Colon (tissue), 2 donors: ENCODE data around the gene UBE3D.
"Not testable (repeated sequence)": the region's sequence is repeated elsewhere in the genome, so short reads cannot be mapped to it uniquely, and the experiment has no call there.

Experiments used
- FAIRE-seq: peaks from 2 replicates; lab custom pipeline; 2012; peaks lifted over from hg19 to GRCh38; lab: Jason Lieb, UNC
- donor health status: control.
- donor health status: control.

UBE3D gene

DNA sequence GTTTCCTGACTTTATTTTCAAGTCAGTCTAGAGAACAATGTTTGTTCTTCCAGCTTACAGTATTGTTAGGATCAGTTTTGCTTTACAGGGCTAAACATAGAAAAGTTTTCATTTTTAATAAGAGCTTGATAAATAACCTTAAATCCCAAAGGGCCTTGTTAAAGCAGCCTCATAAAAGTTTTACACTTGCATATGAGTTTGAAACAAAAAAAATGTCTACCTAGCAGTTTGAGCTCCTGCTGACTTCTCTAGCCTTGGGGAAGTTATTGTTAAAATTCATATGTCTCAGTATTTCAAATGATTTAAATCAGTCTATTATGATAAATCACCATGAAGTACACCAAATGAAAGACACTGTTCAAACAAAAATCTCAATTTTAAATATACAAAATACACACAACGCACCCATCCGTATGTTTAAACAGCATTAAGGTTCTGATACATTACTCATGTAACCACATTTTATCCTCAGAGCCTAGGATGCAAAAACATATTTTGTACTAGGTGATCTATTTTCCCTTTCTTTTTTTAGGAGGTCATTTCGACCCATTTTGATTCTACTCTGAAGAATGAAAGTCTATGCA lies 87.2 kb downstream of the UBE3D start:
- FAIRE-seq = no peak

DNA sequence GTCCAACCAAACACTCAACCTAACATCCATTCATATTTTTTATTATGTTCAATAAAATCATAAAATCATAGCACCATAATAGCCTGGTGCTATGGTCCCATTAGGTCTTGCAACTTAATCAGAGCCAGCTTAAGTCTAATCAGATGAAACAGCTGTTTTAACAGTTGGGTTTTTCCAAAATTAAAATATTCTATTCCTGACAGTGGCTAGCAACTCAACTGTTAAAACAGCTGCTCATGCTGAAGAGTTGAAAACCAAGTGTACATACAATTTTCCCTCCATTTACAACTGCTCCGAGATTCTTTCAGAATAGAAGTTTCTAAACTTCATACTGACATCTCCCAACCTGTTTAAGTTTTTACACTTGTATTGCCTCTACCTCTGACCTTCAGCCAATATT lies 89.5 kb downstream of the UBE3D start:
- no peak for FAIRE-seq

DNA sequence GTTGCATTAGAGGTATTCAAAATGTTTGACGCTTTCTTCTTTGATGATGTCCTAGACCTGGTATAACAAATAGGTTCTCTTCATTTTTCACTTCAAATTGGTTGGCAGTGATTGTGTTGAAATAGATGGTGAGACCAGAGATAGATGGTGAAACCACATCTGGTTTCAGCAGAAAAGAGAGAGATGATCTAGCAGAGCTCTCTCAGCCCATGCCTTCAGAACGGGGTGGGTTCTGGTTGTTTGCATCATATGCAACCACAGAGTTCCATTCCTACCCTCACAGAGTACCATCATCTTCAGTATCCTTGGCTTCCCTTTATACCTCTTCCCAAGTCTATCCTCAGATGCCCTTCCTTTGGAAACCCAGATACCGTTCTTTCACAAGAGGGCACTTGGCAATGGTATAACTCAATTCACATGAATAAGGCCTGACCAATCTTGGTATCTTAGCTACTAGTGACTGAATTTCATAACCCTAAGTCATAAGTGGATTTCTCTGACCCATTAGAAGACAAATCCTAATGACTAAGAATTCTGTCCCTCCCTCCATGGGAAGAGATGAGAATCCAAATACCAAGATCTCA lies 93.7 kb downstream of the UBE3D start:
- FAIRE-seq = no peak

DNA sequence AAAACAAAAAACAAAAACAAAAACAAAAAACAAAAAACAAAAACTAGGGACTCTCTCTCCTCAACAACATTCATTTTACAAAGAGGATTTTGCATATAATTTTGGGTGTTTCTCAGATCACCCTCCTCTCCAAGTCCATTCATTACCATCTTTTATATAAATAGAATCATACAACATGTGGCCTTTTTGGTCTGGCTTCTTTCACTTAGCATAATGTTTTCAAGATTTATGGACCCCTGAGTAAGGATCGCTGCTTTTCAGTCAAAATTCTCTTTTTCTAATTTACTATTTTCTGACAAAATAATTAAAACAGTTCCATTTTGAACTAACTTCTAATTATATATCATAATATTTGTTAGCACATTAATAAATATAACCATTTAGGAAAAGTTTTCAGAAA lies 94.8 kb downstream of the UBE3D start:
- no peak for FAIRE-seq

DNA sequence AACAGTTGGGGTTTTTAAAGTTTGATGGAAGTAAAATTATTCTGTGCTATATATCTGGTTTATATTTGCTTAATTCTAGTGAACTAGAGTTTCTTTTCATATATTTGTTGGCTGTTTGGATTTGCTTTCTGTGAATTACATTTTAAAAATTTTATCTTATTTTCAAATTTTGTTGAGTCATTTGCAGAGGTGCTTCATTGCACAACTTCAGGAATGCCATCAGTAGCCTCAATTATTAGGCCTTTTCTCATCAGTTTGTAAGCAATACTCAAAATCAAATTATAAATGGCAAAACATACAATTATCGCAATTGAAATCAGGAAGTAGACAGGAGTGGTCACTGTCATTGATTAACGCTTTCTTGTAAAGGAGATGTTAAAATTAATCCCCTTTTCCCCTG lies 96.9 kb downstream of the UBE3D start:
- FAIRE-seq = no peak

DNA sequence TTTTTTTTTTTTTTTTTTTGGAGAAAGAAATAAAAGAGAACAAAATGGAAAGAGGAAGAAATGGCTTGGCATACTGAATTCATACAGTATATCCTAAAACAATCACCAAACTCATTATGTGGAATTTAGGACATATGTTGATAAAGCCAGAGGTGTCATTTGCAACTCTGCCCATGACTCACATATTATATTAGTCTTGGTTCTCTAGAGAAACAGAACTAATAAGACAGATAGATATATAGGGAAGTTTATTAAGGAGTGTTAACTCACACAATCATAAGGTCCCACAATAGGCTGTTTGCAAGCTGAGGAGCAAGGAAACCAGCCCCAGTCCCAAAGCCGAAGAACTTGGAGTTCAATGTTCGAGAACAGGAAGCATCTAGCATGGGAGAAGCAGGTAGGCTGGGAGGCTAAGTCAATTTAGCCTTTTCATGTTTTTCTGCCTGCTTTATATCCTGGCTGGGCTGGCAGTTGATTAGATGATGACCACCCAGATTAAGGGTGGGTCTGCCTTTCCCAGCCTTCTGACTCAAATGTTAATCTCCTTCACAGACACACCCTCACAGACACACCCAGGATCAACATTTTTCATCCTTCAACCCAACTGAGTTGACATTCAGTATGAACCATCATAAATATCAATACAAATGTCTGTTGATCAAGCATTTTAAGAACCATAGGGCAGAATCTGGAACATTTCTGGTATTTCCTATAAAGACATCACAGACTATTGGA lies 102.3 kb downstream of the UBE3D start:
- no peak for FAIRE-seq

DNA sequence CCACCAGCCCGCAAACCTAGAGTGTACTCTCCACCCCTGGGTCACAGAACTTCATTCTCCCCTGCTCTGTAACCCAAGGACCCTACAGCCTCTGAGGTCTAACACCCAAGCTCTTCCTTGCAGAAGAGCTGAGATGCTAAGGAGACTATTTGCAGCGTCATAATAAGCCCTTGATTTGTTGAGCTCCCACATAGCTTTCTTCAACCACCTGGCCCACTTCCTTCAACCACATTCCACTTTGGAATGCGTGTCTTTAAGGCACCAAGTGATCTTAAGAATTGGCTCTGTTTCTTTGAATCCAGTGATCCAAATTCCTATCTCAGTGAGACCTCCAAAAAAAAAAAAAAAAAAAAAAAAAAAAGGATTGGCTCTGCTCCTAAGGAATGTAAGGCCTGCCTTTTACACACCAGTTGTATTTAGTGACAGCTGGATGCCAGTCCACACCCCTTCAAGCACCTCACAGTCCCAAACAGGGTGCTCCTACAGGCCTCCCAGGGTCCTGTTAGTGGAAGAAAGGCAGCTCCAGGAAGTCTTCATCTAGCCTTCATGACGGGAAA lies 106.2 kb downstream of the UBE3D start:
- no peak for FAIRE-seq

DNA sequence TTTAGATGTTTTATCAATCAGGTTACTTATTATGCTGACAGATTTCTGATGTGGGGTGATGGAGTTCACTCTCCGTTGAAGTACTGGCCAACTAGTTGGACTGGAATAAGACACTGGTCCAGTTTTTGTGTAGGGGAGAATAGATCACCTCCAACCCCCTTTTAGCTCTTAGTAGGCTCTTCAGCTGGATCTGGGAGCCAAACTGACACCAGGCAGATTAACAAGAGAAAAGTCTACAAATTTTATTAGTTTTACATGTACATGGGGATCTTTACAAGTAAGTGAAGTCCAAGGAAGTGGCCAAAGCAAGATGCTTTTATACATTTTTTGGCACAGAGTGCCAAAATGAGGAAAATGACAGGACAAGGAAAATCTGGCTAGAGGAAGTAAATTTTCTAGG lies 107.1 kb downstream of the UBE3D start:
- FAIRE-seq = no peak

DNA sequence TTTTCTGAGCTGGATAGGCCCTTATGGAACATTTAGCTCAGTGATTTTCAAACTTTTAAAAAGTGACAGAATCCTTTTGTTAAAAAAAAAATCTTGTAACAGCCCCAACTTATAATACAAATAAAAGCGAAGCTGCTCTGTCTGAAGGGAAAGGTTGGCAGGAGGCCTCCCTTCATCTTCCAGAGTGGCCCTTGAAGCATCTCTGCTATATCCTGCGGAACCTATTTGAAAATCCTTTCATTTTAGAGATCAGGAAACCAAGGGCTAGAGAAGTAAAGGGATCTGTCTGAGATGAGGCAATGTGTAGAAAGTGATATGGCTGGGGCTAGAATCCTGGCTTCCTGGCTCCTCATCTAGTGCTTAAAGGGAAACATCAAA lies 107.8 kb downstream of the UBE3D start:
- no peak for FAIRE-seq

DNA sequence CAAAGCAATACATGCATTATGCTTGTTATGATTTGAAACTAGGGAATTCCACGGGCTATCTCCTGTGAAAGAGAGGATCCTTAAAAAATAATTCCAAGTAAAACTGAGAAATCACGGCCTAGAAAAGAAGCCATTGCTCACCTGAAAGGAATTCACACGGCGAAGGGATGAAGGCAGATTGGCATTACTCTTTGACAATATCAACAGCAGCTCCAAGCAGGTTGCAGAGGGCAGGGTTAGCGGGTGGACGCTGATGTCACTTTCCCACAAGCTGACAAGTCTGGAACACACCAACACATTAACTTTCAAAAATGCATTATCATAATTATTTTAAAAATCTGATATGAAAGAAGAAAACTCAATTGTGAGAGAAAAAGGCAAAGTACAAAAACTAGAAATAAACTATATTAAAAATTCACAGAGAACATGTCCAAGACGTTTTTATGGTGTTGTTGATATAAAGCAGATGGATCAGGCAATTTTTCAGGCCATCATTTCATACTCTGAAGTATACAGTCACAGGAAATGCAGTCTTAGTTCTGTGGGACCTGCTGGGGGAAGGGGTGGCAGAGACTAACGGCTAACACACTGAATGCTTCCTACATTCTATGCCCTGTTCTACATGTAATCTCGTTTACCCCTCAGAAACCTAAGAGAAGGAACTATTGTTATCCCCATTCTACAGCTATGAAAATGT lies 108.3 kb downstream of the UBE3D start:
- no peak for FAIRE-seq

DNA sequence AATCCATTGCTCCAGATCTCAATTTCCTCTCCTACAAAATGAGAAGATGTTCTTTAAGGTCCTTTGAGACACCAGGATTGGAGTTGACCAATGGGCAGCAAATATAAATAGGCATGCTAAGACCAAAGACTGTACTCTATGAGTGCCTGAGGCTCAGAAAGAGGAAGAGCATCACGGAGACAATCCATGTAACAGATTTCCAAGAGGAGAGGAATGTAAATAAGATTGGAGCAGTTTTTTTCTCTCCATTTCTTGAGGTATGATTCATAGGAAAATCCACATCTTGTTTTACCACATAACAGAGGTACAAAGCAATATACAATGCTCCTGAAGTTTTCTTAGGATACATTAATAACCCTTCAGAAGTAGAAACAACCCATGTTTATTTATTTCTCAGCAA lies 109.8 kb downstream of the UBE3D start:
- no peak for FAIRE-seq

DNA sequence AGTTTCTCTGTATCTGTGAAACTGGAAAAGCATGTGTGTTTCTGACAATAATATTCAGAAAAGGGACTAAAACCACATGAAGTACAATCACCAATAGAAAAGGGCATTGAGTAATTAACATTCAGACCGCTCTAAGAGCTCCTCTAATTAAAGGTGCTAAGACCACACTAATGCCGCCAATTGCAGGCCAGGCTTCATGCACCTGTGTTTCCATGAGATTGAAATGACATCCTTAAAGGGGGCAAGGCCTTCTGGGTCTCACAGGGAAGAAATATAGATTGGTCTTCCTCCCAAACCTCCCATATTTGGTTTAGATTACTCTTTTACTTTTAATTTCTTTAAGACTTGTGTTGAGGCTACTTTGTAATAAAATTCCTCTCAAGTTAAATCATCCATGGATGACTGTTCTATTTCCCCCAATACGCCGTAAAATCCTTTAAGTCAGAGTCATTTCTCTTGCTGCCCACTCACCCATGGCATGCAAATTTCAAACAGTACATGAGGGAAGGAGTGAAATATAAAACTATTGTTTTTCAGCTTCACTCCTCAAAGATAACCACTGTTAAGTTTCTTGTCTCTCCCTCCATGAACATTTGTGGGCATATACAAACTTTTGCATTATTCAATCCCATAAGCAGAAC lies 110.6 kb downstream of the UBE3D start:
- no peak for FAIRE-seq

DNA sequence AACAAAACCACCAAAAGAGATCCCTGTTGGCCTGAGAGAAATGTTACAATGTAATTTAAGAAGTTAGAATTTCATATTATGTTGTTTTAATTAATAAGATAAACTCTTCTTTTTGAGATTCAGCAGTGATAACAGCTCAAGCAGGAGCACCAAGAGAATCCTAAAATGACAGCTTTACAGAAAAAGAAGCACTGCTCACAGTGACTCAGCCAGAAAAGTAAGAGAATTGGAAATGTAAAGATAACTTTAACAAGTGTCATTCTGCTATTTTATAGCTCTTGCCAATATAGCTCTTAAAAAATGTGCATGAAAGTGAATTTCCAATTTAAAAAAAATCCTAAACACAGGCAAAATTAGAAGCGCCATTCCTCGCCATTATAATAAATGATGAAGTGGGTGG lies 111.3 kb downstream of the UBE3D start:
- FAIRE-seq = no peak

DNA sequence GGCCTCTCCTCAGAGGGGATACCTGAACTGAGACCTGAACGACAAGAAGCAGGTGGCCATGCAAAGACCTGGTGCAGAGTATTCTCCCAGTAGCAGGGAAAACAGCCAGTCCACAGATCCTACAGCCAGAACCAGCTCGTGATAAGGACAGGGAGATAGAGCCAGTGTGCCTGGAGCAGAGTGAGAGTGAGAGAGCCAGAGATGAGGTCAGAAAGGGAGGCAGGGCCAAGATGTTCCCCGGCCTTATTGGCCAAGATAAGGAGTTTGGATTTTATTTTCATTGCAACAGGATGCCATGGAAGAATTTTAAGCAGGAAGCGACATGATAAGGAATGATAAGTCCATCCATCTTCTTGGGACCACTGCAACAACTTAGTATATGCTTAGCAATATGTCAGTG lies 111.8 kb downstream of the UBE3D start:
- FAIRE-seq = no peak

DNA sequence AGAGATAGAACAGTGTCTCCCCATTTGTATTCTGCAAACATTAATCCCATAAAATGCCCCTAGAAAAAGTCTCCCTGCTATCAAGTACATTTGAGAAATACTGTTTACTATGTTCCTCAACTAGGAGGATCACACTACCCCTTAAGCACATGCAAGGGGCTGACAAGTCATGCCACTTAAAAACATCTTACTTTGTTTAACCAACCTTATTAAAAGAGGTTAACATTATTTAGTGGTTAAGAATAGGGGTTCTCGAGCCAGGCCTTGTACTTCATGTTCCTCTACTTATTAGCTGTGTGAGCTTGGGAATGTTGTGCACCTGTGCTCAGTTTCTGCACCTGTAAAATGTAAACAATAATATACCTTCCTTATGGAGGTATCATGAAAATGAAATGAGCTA lies 113.7 kb downstream of the UBE3D start:
- FAIRE-seq = no peak

DNA sequence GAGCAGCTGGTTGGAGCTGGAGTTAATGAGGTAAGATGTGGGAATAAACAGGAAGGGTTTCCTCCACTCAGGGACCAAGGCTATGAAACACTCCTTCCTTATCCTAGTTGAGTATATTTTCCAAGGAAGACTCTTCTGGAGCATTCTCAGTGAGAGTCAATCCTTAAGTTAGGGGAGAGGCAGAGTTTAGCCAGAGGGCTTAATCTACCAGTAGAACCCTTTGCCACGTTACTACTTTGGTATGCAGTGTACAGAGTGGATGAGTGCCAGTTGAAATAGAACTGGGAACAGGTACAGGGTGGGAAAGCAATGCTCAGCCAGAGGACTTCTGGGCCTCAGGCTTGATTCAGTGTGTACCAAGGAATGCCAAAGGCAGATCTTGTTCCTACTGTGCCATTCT lies 114.3 kb downstream of the UBE3D start:
- FAIRE-seq = no peak

DNA sequence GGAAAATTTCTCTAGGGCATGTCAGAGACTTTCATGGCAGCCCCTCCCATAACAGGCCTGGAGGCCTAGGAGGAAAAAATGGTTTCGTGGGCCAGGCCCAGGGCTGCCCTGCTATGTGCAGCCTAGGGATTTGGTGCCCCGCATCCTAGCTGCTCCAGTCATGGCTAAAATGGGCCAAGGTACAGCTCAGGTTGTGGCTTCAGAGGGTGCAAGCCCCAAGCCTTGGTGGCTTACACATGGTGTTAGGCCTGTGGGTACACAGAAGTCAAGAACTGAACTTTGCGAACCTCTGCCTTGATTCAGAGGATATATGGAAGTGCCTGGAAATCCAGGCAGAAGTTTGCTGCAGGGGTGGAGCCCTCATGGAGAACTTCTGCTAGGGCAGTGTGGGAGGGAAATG lies 134.7 kb downstream of the UBE3D start:
- FAIRE-seq = not testable (repeated sequence)

DNA sequence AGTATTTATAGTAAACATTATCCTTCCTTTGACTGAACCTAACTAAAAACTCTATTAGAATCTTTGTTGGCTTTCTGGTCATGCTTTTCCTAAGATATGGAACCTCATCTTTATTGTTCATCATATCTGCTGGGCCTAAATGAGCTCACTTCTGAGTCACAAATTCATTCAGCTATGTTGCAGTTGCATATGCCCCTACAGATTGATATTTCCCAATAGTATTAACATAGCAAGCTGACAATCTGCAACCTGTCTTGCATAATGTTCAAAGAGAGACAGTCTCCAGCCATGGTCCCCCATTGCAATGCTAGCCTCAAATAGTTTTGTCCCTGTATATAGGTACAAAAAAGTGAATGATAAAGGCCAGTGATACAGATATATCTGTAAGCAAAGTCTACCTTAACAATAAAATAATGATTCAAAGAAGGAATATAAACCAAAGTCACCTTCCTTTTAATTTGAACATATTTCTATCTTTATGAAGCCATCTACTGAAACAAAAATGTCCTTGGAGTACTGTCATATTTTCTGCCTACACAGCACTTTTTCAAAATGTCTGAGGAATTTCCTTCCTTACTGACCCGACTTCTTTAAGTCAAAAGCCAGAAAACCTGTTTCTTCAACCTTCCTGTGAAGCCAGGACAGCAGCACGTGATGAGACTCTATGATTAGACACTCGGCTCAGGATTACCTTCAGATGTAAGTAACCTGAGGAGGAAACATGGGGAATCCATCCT lies 140.7 kb downstream of the UBE3D start:
- no peak for FAIRE-seq

DNA sequence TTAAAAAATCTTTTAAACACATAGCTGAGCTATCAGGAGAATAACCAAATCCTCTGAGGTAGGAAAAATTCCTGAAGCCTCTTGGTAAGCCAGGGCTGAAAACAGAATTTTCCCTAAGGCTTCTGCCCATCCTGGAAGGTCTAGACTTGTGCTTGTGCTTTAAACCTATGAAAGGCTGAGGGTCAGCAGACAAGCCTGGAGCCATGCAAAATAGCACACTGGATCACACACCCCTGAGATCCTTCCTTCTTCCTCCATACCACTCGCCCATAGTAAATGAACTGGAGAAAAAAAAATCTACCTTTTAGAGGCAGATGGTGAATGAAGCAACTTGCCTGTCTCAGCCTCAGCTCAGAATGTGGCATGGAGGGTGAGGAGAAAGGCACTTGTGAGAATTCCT lies 144.4 kb downstream of the UBE3D start:
- FAIRE-seq = no peak

DNA sequence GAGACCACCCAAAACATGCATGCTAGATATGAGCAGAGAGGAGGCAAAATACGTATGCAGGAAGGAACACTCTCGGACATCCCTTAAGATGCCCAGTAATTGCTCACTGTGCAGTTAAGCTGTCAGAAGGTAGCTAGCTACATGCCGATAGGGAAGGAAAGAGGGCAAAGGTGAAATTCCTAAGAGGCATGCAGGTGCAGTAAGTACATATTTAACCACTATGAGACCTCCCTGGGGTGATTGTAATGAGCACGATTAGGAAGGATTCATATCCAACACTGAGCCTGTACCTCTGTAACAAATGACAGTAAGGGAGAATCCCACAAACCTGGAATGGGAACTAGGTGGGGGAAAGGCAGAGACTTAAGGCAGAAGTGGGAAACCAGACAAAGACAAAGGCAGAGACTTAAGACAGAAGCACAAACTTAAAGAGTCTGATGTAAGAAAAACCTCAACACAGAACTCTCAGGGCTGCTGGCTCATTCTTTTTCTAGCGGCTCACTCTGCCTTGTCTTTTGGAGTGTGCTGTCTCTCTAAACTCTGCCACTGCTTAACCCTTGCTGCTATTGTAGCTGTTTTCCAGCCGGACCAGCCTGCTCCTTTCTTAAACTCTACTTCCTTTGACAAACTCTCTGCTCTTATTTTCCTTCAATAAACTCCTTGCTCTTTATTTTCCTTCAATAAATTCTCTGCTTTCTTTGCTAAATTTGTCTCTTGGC lies 148.1 kb downstream of the UBE3D start:
- no peak for FAIRE-seq

DNA sequence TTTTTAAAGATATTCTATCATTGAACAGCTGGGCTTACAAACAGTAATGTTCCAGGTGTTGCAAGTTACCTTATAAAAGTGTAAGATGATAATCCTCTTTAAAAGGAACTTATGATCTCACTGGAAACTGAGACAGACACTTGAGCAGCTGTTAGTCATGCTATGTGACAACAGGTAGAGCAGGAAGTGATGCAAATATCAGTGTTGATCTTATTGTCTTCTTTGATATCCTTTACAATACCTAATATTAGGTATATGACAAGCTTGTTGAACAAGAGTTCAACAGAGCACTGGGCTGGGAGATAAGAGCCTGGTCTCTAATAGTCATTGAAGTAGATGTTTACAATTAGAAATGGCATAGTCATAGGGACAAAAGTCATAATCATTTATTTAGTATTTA lies 150.0 kb downstream of the UBE3D start:
- no peak for FAIRE-seq
